SH-SY5Y (cell line): ENCODE results near the gene CTDP1.

Experiments used
- GATA2 ChIP-seq: IDR thresholded peaks from 2 replicates; pipeline ENCODE4 v1.6.1; 2011; ENCODE audit warnings: mild to moderate bottlenecking, low read depth, low read length
- GATA3 ChIP-seq: IDR thresholded peaks from 2 replicates; pipeline ENCODE4 v1.6.1; 2011; ENCODE audit warnings: low read depth, mild to moderate bottlenecking, low read length, moderate library complexity

- TF ChIP-seq GATA2 (no peak), GATA3 (no peak)
Observed at GRCh38 chr18:79698668-79699335, 19.2 kb downstream of the CTDP1 start.
